Endothelial cell of umbilical vein (primary cell): ENCODE results near the gene STK39. TPM values are rescaled to one million over a fixed set of nuclear protein-coding genes. Genes with fewer than 3 reads are reported as not detected.

Experiments used
- BruUV-seq: library from RNA; stranded (reverse); fragments of 400-500 nt; replicated peaks from 2 replicates; lab custom pipeline; 2021; lab: Mats Ljungman, UMichigan
- CTCF ChIA-PET: fragments of 300-600, 350-600 bp; sonication (Branson Sonifier 250); formaldehyde crosslinking; loops from one replicate; lab custom pipeline; 2021; ENCODE audit warnings: antibody characterized with exemption, inconsistent platforms; lab: Charles Lee
- POLR2A ChIA-PET: fragments of 300-600, 350-600 bp; sonication (Branson Sonifier 250); formaldehyde crosslinking; loops from one replicate; lab custom pipeline; 2021; ENCODE audit warnings: antibody characterized with exemption, inconsistent platforms; lab: Charles Lee
- DNase-seq: peaks from one replicate; pipeline ENCODE4 v3.0.0-alpha.2; 2011; ENCODE audit warnings: low read depth, low spot score
- FAIRE-seq: peaks from 2 replicates; lab custom pipeline; 2011; peaks lifted over from hg19 to GRCh38; lab: Jason Lieb, UNC
- H2AFZ ChIP-seq: 2 replicates; pipeline ENCODE4 v1.6.0; 2012; ENCODE audit warnings: low read depth, low read length, control low read depth, inconsistent platforms
- H3K27ac ChIP-seq: 2 replicates; pipeline ENCODE4 v1.5.1; 2011; ENCODE audit warnings: low read depth, mild to moderate bottlenecking, control low read depth, low read length, moderate library complexity; ENCODE audit not compliant: insufficient read depth
- H3K27me3 ChIP-seq, 2 experiments: 2 replicates each; pipeline versions ENCODE4 v1.6.0 to v1.6.1; 2011; ENCODE audit warnings: low read length in 2 of 2, mixed read lengths in 1 of 2; ENCODE audit not compliant: control insufficient read depth in 2 of 2, insufficient read depth in 2 of 2
- H3K36me3 ChIP-seq, 2 experiments: 2 replicates in 1 of 2; 3 replicates in 1 of 2; pipeline ENCODE4 v1.5.1; 2011; ENCODE audit warnings: low read length in 2 of 2, mild to moderate bottlenecking in 1 of 2, moderate library complexity in 1 of 2; ENCODE audit not compliant: control insufficient read depth in 2 of 2, insufficient read depth in 2 of 2; ENCODE audit errors: extremely low read depth in 1 of 2
- H3K4me1 ChIP-seq: 3 replicates; pipeline ENCODE4 v1.5.1; 2011; ENCODE audit warnings: mild to moderate bottlenecking, low read length; ENCODE audit not compliant: control insufficient read depth, insufficient read depth; ENCODE audit errors: extremely low read depth
- H3K4me2 ChIP-seq: 2 replicates; pipeline ENCODE4 v1.6.1; 2011; ENCODE audit warnings: low read length, control low read depth, mixed read lengths; ENCODE audit not compliant: insufficient read depth
- H3K4me3 ChIP-seq, 3 experiments: fragments of 200-600 bp in 1 of 3; sonication (generic), shearing (Covaris generic) in 1 of 3; replicated peaks in 1 of 3; 2 replicates each; pipeline ENCODE4 v1.5.1; 2011 to 2016; ENCODE audit warnings: control low read depth in 3 of 3, low read length in 3 of 3, mild to moderate bottlenecking in 2 of 3, inconsistent platforms in 1 of 3, low read depth in 1 of 3, moderate library complexity in 1 of 3; ENCODE audit not compliant: insufficient read depth in 1 of 3
- H3K79me2 ChIP-seq: 2 replicates; pipeline ENCODE4 v1.6.0; 2012; ENCODE audit warnings: low read length, inconsistent platforms; ENCODE audit not compliant: control insufficient read depth, insufficient read depth
- H3K9ac ChIP-seq: replicated peaks from 2 replicates; pipeline ENCODE3; 2011; ENCODE audit warnings: low read length, control low read depth; ENCODE audit not compliant: insufficient read depth; ENCODE audit errors: extremely low read depth
- H3K9me1 ChIP-seq: replicated peaks from 3 replicates; pipeline ENCODE4 v1.6.0; 2011; ENCODE audit warnings: mild to moderate bottlenecking, low read length; ENCODE audit not compliant: control insufficient read depth, insufficient read depth; ENCODE audit errors: extremely low read depth
- H3K9me3 ChIP-seq: replicated peaks from 2 replicates; pipeline ENCODE4 v1.5.1; 2012; ENCODE audit warnings: low read length, inconsistent platforms; ENCODE audit not compliant: control insufficient read depth, insufficient read depth
- H4K20me1 ChIP-seq: replicated peaks from 2 replicates; pipeline ENCODE3; 2011; ENCODE audit warnings: mild to moderate bottlenecking, low read length; ENCODE audit not compliant: control insufficient read depth, insufficient read depth; ENCODE audit errors: extremely low read depth
- EZH2 ChIP-seq: IDR thresholded peaks from 2 replicates; pipeline ENCODE4 v1.6.1; 2012; ENCODE audit warnings: borderline replicate concordance, low read depth, mild to moderate bottlenecking, moderate library complexity, low read length, inconsistent platforms; ENCODE audit not compliant: severe bottlenecking
- FOS ChIP-seq: IDR thresholded peaks from 2 replicates; pipeline ENCODE4 v1.6.1; 2011; ENCODE audit warnings: mild to moderate bottlenecking, low read length, moderate library complexity, borderline replicate concordance; ENCODE audit not compliant: insufficient read depth
- GATA2 ChIP-seq: IDR thresholded peaks from 2 replicates; pipeline ENCODE4 v1.7.0; 2011; ENCODE audit warnings: low read depth, mild to moderate bottlenecking, moderate library complexity, mixed read lengths, low read length; ENCODE audit not compliant: insufficient read length, insufficient read depth
- JUN ChIP-seq: IDR thresholded peaks from 2 replicates; pipeline ENCODE4 v1.6.1; 2011; ENCODE audit warnings: borderline replicate concordance, low read depth; ENCODE audit not compliant: insufficient read length, insufficient read depth
- MYC ChIP-seq: IDR thresholded peaks from one replicate; pipeline ENCODE4 v1.6.1; 2011; ENCODE audit warnings: mild to moderate bottlenecking, low read depth, low read length
- POLR2A ChIP-seq: IDR thresholded peaks from 2 replicates; pipeline ENCODE4 v1.6.1; 2012; ENCODE audit warnings: low read depth, mild to moderate bottlenecking, control low read depth, low read length
- POLR2AphosphoS5 ChIP-seq: IDR thresholded peaks from 2 replicates; pipeline ENCODE4 v1.6.1; 2012; ENCODE audit warnings: low read depth, mild to moderate bottlenecking, control low read depth, low read length, moderate library complexity; ENCODE audit not compliant: insufficient read depth
- dilution Hi-C: fragments of 300-500 bp; cut with MboI; formaldehyde crosslinking; loops from one replicate; pipeline ENCODE4 v1.15.0; 2019; ENCODE audit warnings: low sequenced_read_pairs; ENCODE audit not compliant: extremely low pct_ligation_motif_present
- intact Hi-C: fragments of 100-400 bp; cut with micrococcal nuclease; formaldehyde crosslinking; loops from one replicate; pipeline ENCODE4 v1.10.0; 2022
- polyA plus RNA-seq, 4 experiments: library from polyadenylated mRNA; depleted of rRNA in 3 of 4; stranded (reverse) in 3 of 4; unstranded in 1 of 4; fragments of >200 nt; gene quantifications; 2 replicates each; pipeline versions ENCODE4 v1.2.1 to v1.2.3, GENCODE V29; 2011 to 2012; ENCODE audit warnings: missing spikeins in 1 of 4
- total RNA-seq: library from RNA; stranded (reverse); gene quantifications from 2 replicates; pipeline ENCODE4 v1.2.3, GENCODE V29; 2021
- TF ChIP-seq, protein P1 (sequence below): IDR thresholded peaks from 2 replicates; pipeline ENCODE4 v1.6.1; 2011; ENCODE audit not compliant: insufficient read depth, insufficient read length
- TF ChIP-seq, protein P2 (sequence below), 2 donors: IDR thresholded peaks; 1 replicate in 1 of 2; 2 replicates in 1 of 2; pipeline ENCODE4 v1.5.1; 2011; ENCODE audit warnings: low read length in 2 of 2, mild to moderate bottlenecking in 2 of 2, moderate library complexity in 2 of 2, control low read depth in 1 of 2, inconsistent platforms in 1 of 2, low read depth in 1 of 2; ENCODE audit not compliant: insufficient read depth in 1 of 2; ENCODE audit errors: extremely low read depth in 1 of 2

The STK39 gene
- total and polyA plus RNA-seq, 2 donors (not counting 3 experiments of a cell fraction or from before 2014, with no cell fraction given) = 4.6 to 13.1 TPM

DNA sequence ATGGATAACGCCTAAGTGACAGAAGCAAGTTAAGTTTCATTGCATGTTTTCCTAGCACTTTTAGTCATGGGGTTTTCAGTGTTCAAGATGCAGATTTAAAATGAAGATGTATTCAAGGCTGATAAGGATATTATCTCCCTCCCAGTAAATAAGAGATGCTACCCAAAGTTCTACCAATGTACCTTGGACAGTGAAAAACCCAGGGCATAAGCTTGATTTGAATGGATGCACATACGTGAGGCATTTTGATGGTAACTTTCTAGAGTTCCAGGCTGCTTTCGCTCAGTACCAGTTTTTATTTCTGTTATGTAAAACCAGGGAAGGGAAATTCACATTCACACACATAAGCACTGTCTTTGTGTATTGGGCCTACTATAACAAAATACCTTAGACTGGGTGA is 90.3 kb downstream of the STK39 start:
- CTCF ChIA-PET = interaction anchor here (1.1 to 2.0 kb wide), 5 partner anchors 8 to 39 kb away, joined by 3 to 6 read pairs (median 4); no protein-coding TSS in a partner anchor
- no peak overlapping the region for H3K4me2 ChIP-seq

More for the DNA sequence above, 90.3 kb downstream of the STK39 start:
- Histone ChIP-seq H3K9me3 (no peaks in the 10 kb centered on the region), H3K36me3 (no peaks in the 10 kb centered on the region), H3K4me1 (peaks cover 3% of the 10 kb centered on the region), H3K4me3 (no peak overlapping the region), H4K20me1 (no peaks in the 10 kb centered on the region), H2AFZ (no peak overlapping the region), H3K9ac (no peak overlapping the region), H3K79me2 (no peaks in the 10 kb centered on the region), H3K9me1 (no peaks in the 10 kb centered on the region), H3K27me3 (no peaks in the 10 kb centered on the region), H3K27ac (no peak overlapping the region)
- BruUV-seq = no TSS peak
- TF ChIP-seq JUN = no peak
- TF ChIP-seq, protein P1, sequence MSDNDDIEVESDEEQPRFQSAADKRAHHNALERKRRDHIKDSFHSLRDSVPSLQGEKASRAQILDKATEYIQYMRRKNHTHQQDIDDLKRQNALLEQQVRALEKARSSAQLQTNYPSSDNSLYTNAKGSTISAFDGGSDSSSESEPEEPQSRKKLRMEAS = no peak
- no peak for TF ChIP-seq GATA2
- no peak for TF ChIP-seq MYC
- TF ChIP-seq EZH2 = no peak
- TF ChIP-seq FOS = no peak
- TF ChIP-seq, protein P2, sequence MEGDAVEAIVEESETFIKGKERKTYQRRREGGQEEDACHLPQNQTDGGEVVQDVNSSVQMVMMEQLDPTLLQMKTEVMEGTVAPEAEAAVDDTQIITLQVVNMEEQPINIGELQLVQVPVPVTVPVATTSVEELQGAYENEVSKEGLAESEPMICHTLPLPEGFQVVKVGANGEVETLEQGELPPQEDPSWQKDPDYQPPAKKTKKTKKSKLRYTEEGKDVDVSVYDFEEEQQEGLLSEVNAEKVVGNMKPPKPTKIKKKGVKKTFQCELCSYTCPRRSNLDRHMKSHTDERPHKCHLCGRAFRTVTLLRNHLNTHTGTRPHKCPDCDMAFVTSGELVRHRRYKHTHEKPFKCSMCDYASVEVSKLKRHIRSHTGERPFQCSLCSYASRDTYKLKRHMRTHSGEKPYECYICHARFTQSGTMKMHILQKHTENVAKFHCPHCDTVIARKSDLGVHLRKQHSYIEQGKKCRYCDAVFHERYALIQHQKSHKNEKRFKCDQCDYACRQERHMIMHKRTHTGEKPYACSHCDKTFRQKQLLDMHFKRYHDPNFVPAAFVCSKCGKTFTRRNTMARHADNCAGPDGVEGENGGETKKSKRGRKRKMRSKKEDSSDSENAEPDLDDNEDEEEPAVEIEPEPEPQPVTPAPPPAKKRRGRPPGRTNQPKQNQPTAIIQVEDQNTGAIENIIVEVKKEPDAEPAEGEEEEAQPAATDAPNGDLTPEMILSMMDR (IDR thresholded peaks at IDR 0.05; ENCODE audit: extremely low read depth in 1 of 2, insufficient read depth in 1 of 2, low read depth in 1 of 2, low read length in 2 of 2) = no peak
- TF ChIP-seq POLR2AphosphoS5 = no peak
- TF ChIP-seq POLR2A = no peak
- DNase-seq = no peak
- no peak for FAIRE-seq
- intact Hi-C loops (no loop called here), dilution Hi-C loops (no loop called here)
- POLR2A ChIA-PET = no interaction called here
